Pancreas (tissue), 10 donors: ENCODE results near the gene SELENOO. TPM values are rescaled to one million over a fixed set of nuclear protein-coding genes. Genes with fewer than 3 reads are reported as not detected.
A peak's percentile ranks its signal among the peaks of the same experiment; 100 is the strongest.

Experiments
- ATAC-seq, 4 donors: fragments of 200-7000 bp; cut with Tn5 transposase; one replicate each; pipeline versions ENCODE4 v1.8.0 to v1.9.1; 2020; ENCODE audit warnings: mild to moderate bottlenecking in 4 of 4, moderate library complexity in 4 of 4
- DNase-seq, 6 donors: peaks; one replicate each; pipeline ENCODE4 v3.0.0-alpha.2; 2020
- FAIRE-seq: peaks from 2 replicates; lab custom pipeline; 2012; peaks lifted over from hg19 to GRCh38; lab: Jason Lieb, UNC
- H3K27ac ChIP-seq, 4 donors: fragments of 200-600 bp; sonication (generic); 1 replicate in 3 of 4; 2 replicates in 1 of 4; pipeline versions ENCODE4 v1.5.0 to v1.8.0; 2020
- H3K27me3 ChIP-seq, 4 donors: fragments of 200-600 bp; one replicate each; pipeline ENCODE4 v1.8.0; 2021
- H3K36me3 ChIP-seq, 3 donors: fragments of 200-600 bp; sonication (generic) in 1 of 3; one replicate each; pipeline versions ENCODE4 v1.5.0 to v1.8.0; 2020 to 2021
- H3K4me1 ChIP-seq, 3 donors: fragments of 200-600 bp; one replicate each; pipeline ENCODE4 v1.8.0; 2021
- H3K4me3 ChIP-seq, 4 donors: fragments of 200-600 bp; sonication (generic) in 2 of 4; one replicate each; pipeline versions ENCODE4 v1.5.0 to v1.8.0; 2020 to 2021
- H3K9me3 ChIP-seq, 4 donors: fragments of 200-600 bp; one replicate each; pipeline ENCODE4 v1.8.0; 2021
- WGBS, 2 donors: extraction: QIAGEN DNeasy Blood & Tissue Kit; methylation state at CpG; one replicate each; pipeline ENCODE4 v1.1.7; 2013; 5-methylcytosine and 5-hydroxymethylcytosine counted together
- intact Hi-C, 3 donors: fragments of 100-400 bp; cut with DNase I; formaldehyde crosslinking; loops; one replicate each; pipeline versions ENCODE4 v1.11.1 to v1.14.2; 2022
- polyA plus RNA-seq, 2 donors: library from polyadenylated mRNA; stranded (reverse); fragments of 200-250 nt; gene quantifications; one replicate each; pipeline ENCODE4 v1.2.3, GENCODE V29; 2013
- total RNA-seq, 6 donors: library from RNA; stranded (reverse); fragmentation: NEBNext Ultra II Directional in 4 of 6; extraction: Animal tissue kit (Norgen Biotek cat#: 25700) in 4 of 6; gene quantifications; one replicate each; pipeline versions ENCODE4 v1.2.1 to v1.2.4, GENCODE V29; 2021 to 2023
- TF ChIP-seq, protein P1 (sequence below), 4 donors: fragments of 200-600 bp; sonication (generic) in 3 of 4; IDR thresholded peaks; one replicate each; pipeline versions ENCODE4 v1.5.0 to v1.8.0; 2021; ENCODE audit warnings: antibody characterized with exemption in 4 of 4
- donor health status: healthy with polysubstance abuse.
- donor health status: DM: no; HTN: no; CAD: no; lungs with moderate emphysema.
- donor health status: DM: no; HTN: no; CAD: no.
- donor health status: control.
- donor health status: control.
- donor health status: Bipolar disorder and iron deficiency.
- donor health status: DM: yes; HTN: yes; CAD: no.
- donor health status: DM: no; HTN: no; CAD: no.
- donor health status: DM: no; HTN: no; CAD: no.
- donor health status: DM: yes; HTN: yes; CAD: no.

Gene SELENOO
- total and polyA plus RNA-seq, 8 donors = 11.6 to 79.8 (median 14.3) TPM

DNA sequence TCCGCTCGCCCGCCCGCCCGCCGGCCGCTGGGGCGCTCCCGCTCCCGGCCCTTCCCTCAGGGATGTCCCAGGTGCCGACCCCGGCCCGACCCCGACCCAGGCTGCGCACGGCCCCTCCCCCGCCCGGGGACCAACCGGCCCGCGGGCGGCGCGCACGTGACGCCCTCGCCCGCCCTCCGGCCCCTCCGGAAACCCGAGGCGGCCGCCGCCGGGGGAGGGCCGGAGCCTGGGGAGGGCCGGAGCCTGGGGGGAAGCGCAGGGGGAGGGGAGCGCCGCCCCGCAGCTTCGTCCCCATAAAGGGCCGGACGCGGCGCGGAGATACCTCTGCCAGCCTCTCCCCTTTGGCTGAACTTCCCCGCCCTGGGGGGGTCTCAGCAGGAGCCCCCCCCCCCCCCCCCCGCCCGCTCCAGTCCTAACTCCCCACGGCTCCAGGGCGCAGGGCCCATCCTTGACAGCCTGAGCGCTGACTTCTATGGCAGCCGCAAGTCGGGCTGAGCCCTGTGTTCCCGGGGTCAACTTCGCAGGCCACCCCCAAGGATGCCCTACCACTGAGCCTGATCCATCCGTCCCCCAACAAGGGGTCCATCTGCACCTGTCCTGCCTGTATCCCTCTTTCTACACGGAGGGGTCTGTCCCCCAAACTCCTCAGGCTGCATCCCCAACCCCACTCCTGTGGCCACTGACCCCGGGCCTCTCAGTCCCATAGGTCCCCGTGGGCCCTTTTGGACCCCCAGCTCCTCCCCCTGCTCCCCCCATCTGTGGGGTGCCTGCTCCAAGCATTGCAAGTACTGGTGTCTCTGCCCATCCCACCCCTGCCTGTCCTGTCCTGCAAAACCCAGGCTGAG, 61.0 kb downstream of the SELENOO start, which contains the start of gene MAPK12:
Gene MAPK12, minus strand, starts transcription at position 69 of the 845 bp plus-strand sequence. CDS start 174 bp downstream, outside the sequence.
- intact Hi-C loops = loop anchor here in 1 of 3 donors (10.0 kb wide), 1 partner anchor 353 kb away; no protein-coding TSS in a partner anchor
- peak in 2 of 4 donors; percentile 4 to 31 for ATAC-seq
- H3K9me3 ChIP-seq = no peaks in the 10 kb centered on the region
- WGBS, 2 donors = 3 to 18% methylated on average over 16 to 59 of the region's 61 CpGs
- FAIRE-seq = no peak
- TF ChIP-seq, protein P1, sequence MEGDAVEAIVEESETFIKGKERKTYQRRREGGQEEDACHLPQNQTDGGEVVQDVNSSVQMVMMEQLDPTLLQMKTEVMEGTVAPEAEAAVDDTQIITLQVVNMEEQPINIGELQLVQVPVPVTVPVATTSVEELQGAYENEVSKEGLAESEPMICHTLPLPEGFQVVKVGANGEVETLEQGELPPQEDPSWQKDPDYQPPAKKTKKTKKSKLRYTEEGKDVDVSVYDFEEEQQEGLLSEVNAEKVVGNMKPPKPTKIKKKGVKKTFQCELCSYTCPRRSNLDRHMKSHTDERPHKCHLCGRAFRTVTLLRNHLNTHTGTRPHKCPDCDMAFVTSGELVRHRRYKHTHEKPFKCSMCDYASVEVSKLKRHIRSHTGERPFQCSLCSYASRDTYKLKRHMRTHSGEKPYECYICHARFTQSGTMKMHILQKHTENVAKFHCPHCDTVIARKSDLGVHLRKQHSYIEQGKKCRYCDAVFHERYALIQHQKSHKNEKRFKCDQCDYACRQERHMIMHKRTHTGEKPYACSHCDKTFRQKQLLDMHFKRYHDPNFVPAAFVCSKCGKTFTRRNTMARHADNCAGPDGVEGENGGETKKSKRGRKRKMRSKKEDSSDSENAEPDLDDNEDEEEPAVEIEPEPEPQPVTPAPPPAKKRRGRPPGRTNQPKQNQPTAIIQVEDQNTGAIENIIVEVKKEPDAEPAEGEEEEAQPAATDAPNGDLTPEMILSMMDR (IDR thresholded peaks at IDR 0.05) = no peak
- no peak within 1 kb of the TSS for H3K27ac ChIP-seq
- no peaks in the 10 kb centered on the region for H3K36me3 ChIP-seq
- H3K27me3 ChIP-seq = no peaks in the 10 kb centered on the region
- peak within 1 kb of the TSS; percentile 2 to 43 (median 22) for H3K4me3 ChIP-seq
- no peak for DNase-seq
- no peaks in the 10 kb centered on the region for H3K4me1 ChIP-seq

GRCh38 chr22:50262460-50262911, 61.7 kb downstream of the SELENOO start:
- Histone ChIP-seq H3K9me3 (no peaks in the 10 kb centered on the region), H3K4me1 (peaks cover 0 to 6% (median 4%) of the 10 kb centered on the region in 3 donors), H3K27ac (no peak overlapping the region), H3K4me3 (no peak overlapping the region), H3K27me3 (no peaks in the 10 kb centered on the region), H3K36me3 (no peaks in the 10 kb centered on the region)
- FAIRE-seq (no peak), ATAC-seq (no peak), DNase-seq (no peak)
- intact Hi-C loops = loop anchor here in 1 of 3 donors (10.0 kb wide), 1 partner anchor 352 kb away; no protein-coding TSS in a partner anchor
- 57 to 66% methylated on average over 7 of the region's 7 CpGs for WGBS, 2 donors
- TF ChIP-seq, protein P1 (IDR thresholded peaks at IDR 0.05) = no peak

GRCh38 chr22:50262973-50263617, 62.3 kb downstream of the SELENOO start:
- no peak for ATAC-seq
- no peak for DNase-seq
- TF ChIP-seq, protein P1 (IDR thresholded peaks at IDR 0.05) = no peak
- Histone ChIP-seq H3K27me3 (no peaks in the 10 kb centered on the region), H3K9me3 (no peaks in the 10 kb centered on the region), H3K4me1 (peaks cover 3 to 6% (median 4%) of the 10 kb centered on the region in 3 donors), H3K4me3 (no peak overlapping the region), H3K27ac (no peak overlapping the region), H3K36me3 (no peaks in the 10 kb centered on the region)
- intact Hi-C loops = loop anchor here in 1 of 3 donors (10.0 kb wide), 1 partner anchor 352 kb away; no protein-coding TSS in a partner anchor
- 42 to 61% methylated on average over 9 of the region's 9 CpGs for whole genome bisulfite sequencing, 2 donors
- FAIRE-seq = no peak

GRCh38 chr22:50264104-50264745, 63.4 kb downstream of the SELENOO start:
- DNase-seq = no peak
- no peak for FAIRE-seq
- Histone ChIP-seq H3K4me3 (no peak overlapping the region), H3K36me3 (no peaks in the 10 kb centered on the region), H3K9me3 (no peaks in the 10 kb centered on the region), H3K27me3 (no peaks in the 10 kb centered on the region), H3K27ac (no peak overlapping the region), H3K4me1 (peaks cover 8 to 18% (median 11%) of the 10 kb centered on the region in 3 donors)
- ATAC-seq = no peak
- TF ChIP-seq, protein P1 (IDR thresholded peaks at IDR 0.05) = no peak
- 78 to 88% methylated on average over 15 of the region's 15 CpGs for WGBS, 2 donors
- intact Hi-C loops = loop anchor here in 1 of 3 donors (10.0 kb wide), 1 partner anchor 351 kb away; no protein-coding TSS in a partner anchor
